GM21528 (cell line): ENCODE data around the gene WDR93.
"Not testable (repeated sequence)": the region's sequence is repeated elsewhere in the genome, so short reads cannot be mapped to it uniquely, and the experiment has no call there.

Experiments used
- ATAC-seq: cut with Tn5 transposase; IDR thresholded peaks from one replicate; pipeline ENCODE4 v1.9.1; 2021; ENCODE audit warnings: mild to moderate bottlenecking, moderate library complexity; ENCODE audit not compliant: unreplicated experiment, low FRiP score

WDR93 gene

DNA sequence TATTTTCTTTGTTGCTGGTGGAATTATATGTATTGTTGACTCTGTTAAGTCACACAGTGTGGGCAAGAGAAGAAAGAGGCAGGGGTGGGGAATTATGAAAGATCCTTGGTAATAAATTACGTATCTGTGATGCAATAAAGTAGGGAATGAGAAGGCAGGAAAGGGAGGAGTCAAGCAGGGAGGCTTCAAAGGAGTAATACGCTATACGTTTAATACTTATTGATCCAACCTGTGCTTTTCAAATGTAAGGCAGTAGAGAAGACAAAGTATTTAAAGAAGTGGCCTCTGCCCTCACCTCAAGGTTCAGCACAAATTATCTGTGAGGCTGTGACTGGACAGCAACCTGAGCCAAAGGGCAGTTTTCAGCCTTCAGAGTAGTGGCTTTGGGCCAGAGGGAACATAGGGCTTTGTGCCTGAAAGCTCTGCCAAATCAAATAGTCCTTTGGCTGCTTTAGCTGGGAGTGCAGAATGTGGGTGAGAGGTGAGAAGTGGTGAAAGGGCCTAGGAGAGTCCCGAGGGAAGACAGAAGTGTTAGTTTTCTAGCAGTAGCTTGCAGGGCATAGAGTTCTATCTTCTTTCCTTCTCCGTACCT, 10.2 kb upstream of the WDR93 start:
- no peak for ATAC-seq

DNA sequence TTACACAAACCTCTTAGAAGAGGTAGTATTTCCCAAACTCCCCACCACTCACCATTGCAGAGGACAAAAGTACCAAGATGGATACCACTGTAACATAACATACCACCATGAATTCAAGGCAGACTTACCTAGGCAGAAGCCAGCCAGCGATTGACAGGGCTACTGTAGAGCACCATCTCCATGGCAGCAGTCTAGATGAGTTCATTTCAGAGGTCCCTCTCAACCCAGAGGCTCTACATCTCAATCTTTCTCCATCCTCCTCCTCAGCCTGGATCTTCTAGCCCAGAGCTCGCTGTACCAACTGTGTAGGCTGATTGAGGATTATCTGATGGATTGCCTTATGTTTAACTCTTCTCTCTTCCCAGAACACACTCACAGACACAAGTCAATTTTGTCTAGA, 9.5 kb upstream of the WDR93 start:
- no peak for ATAC-seq

- no peak for ATAC-seq
Observed at GRCh38 chr15:89685995-89686394, 4.6 kb upstream of the WDR93 start.

- no peak for ATAC-seq
Observed at GRCh38 chr15:89686522-89686921, 4.1 kb upstream of the WDR93 start.

- not testable (repeated sequence) for ATAC-seq
Observed at GRCh38 chr15:89689930-89690275, 708 bp upstream of the WDR93 start.

DNA sequence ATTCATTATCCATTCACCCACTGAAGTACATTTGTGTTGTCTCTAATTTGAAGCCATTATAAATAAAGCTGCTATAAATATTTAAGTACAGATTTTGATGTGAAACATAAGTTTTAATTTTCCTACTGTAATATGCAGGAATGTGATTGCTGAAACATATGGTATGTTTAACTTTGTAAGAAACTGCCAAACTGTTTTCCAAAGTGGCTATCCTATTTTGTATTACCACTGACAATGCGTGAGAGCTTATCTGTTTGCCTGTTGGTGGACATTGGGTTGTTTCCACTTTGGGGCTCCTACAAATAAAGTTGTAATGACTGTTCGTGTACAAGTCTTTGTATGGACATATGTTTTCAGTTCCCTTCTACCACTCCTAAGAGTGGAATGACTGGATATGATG, 2.5 kb downstream of the WDR93 start:
- no peak for ATAC-seq

DNA sequence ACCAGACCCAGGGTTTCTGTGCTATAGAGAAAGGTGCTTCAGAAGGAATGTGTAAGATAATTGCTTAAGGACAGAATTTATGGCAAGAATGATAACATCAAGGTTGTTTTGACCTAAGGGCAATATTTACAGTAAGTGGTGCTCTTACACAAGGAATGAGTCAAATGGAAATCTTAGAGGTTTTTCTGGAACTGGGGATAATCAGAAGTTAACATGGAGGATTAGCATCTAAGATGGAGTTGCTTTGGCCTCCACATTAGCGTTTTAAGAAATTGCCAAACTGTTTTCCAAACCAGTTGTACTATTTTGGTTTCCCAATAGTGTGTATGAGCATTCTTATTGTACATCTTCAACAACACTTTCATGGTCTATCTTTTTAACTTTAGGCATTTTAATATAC, 3.1 kb downstream of the WDR93 start:
- ATAC-seq = no peak

DNA sequence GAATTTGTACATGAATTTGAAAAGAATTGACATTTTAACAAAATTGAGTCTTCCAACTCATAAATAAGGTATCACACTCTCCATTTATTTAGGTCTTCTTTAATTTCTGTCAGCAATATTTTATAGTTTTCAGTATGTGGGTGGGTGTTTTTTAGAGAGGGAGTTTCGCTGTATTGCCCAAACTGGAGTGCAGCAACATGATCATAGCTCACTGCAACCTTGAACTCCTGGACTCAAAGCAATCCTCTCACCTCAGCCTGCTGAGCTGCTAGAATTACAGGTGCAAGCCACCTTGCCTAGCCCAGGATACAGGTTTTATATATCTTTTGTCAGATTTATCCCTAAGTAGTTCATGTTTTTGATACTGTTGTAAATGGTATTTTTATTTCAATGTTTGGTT, 4.6 kb downstream of the WDR93 start:
- no peak for ATAC-seq

- ATAC-seq = no peak
Observed at GRCh38 chr15:89704411-89704810, 13.8 kb downstream of the WDR93 start.

DNA sequence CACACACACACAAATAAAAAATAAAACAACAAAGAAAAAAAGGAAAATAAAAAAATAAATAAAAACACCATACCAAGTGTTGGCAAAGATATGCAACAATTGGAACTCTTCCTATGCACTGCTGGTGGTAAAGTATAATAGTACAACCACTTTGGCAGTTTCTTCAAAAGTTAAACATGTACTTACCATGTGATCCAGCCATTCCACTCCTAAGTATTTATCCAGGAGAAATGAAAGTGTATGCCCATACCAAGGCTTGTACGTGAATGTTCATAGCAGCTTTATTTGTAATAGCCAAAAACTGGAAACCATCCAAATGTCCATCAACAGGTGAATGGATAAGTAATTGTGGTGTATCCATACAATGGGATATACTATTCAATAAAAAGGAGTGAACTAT, 17.0 kb downstream of the WDR93 start:
- no peak for ATAC-seq

GRCh38 chr15:89714775-89715174, 24.2 kb downstream of the WDR93 start:
- ATAC-seq = no peak

- ATAC-seq = no peak
Observed at GRCh38 chr15:89723031-89723430, 32.4 kb downstream of the WDR93 start.

DNA sequence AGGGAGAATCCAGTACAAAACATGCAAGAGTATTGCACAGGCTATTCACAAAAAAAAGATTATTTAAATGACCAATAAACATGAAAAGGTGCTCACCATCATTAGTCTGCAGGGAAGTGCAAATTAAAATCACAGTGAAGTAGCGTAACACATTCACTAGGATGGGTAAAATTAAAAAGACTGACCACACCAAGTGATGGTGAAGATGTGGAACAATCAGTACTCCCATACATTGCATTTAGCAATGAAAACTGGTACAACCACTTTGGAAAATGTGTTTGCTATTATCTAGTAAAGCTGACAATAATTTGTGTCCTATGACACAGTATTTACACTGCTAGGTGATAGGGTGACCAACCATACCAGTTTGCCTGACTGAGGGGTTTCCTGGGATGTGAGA, 34.0 kb downstream of the WDR93 start:
- ATAC-seq = no peak

- ATAC-seq = no peak
Observed at GRCh38 chr15:89725064-89725463, 34.5 kb downstream of the WDR93 start.

GRCh38 chr15:89728254-89728653, 37.6 kb downstream of the WDR93 start:
- no peak for ATAC-seq

- ATAC-seq = no peak
Observed at GRCh38 chr15:89731275-89731674, 40.7 kb downstream of the WDR93 start.

DNA sequence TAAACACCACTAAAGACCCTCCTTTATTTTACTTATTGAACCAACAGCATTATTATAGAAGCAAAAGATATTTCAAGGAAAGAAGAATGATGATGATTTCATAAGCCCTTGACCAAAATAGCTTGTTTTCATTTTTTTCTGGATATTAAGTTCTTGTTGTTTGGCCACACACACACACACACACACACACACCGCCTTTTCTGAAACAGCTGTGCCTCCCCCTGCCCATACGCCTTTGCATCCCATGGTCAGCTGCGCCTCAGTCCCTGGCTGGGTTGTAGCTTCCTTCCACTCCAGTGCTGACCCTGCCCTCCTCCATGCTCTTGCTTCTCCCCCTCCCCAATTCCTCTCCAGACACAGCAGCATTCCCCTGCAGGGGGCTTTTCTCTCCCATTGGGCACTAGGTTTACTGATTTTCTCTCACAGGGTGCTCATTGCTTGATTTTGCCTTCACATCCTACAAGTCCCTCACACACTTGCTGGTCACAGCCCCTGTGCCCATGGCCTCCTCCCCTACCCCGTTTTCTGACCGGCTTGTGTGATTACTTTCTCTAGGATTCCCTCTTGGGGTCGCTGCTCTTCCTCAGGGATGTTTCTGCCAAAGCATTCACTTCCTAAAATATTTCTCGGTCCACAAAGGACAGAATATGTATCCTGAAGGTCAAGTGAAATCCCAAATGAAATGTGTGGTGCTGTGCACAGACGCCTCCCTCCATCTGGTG, 42.0 kb downstream of the WDR93 start:
- ATAC-seq = no peak

DNA sequence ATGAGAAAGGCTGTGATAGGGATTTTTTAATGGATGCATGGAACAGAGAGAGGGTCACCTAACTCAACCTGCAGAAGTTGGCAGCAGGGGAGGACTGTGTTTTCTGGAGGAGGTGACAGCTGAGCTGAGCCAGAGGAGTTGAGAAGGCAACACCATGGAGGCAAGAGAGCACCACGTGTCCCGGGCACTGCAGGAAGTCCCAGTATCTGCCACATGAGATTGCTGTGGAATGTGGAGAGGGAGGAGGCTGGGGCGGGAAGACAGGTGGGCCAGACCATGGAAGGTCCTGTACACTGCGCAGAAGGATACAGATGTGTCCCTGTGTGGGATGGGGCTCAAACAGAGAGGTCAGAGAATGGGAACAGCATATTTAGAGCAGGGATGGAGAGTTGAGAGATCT, 45.2 kb downstream of the WDR93 start:
- no peak for ATAC-seq

- ATAC-seq = peak; percentile 64
Observed at GRCh38 chr15:89740137-89740536, 49.5 kb downstream of the WDR93 start.

DNA sequence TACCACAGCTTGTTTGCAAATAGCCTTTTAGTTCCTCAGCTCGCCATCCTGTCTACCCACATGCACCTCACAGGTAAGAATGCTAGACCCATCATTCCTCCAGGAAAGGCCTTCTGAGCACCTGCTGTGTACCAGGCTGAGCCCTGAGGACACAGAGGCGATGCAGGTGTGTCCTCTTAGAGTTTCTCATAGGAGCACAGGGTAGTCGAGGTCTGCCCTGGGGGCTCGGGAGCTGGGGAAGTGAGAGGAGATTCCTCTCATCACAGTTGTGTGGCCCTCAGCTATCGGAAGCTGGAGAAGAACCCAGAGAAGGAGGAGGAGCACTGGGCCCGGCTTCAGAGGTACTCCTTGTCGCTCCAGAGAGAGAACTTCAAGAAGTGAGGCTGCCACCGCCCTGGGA, 52.4 kb downstream of the WDR93 start:
- ATAC-seq = no peak

- ATAC-seq = no peak
Observed at GRCh38 chr15:89743594-89743993, 53.0 kb downstream of the WDR93 start.

DNA sequence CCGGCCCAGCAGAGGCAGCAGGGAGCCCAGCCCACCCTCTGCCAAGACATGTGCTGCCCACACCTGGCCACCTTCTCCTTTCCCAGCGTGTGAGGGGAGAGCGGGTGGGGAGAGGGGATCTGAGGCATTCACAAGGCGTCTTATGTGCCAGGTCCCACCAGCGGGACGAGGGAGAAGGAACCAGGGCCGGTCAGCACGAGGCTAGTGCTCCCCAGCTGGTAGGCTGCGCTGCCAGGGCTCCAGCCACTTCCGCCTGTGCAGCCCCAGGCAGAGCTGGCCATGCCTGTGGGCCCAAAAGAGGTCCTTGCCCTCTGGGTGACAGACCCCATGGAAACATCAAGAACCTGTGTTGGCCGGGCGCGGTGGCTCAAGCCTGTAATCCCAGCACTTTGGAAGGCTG, 54.5 kb downstream of the WDR93 start:
- no peak for ATAC-seq

GRCh38 chr15:89745768-89746167, 55.2 kb downstream of the WDR93 start:
- ATAC-seq = no peak
